ENCODE data around the gene PEX11G.

Gene PEX11G

DNA sequence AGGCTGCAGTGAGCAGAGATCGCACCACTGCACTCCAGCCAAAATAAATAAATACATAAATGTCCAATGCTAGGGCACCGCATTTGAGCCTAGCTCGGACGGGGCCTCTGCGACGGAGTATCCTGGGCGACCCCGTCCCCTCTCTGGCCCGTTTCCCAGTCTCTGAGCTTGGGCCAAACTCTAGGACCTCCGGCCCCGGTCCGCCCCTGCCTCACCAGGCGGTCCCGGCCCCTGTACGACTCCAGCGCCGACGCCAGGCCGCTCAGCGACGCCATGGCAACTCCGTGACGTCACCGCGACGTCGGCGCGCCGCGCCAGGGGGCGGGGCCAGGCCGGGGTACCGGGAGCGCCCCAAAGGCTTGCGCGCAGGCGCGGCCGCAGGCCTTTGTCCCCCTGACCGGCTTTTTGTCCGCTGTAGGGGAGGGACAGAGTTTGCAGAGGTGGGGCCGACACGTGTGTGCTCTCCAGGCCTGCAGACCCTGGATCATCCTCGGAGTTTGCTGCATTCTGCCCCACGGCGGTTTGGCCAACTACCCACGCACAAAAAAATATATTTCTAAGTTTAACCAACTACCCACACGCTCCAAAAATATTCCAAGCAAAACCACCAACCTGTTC is at the start of gene PEX11G:
Gene PEX11G, minus strand, starts transcription at position 300 of the 618 bp plus-strand sequence. Its CDS starts 25 bp downstream, at position 275.
- peak within 1 kb of the TSS; percentile 74 for H3K4me3 ChIP-seq (ENCODE audit: low read length)
- peak; percentile 76 for DNase-seq (ENCODE audit: low read depth)
- TF ChIP-seq, protein P1, sequence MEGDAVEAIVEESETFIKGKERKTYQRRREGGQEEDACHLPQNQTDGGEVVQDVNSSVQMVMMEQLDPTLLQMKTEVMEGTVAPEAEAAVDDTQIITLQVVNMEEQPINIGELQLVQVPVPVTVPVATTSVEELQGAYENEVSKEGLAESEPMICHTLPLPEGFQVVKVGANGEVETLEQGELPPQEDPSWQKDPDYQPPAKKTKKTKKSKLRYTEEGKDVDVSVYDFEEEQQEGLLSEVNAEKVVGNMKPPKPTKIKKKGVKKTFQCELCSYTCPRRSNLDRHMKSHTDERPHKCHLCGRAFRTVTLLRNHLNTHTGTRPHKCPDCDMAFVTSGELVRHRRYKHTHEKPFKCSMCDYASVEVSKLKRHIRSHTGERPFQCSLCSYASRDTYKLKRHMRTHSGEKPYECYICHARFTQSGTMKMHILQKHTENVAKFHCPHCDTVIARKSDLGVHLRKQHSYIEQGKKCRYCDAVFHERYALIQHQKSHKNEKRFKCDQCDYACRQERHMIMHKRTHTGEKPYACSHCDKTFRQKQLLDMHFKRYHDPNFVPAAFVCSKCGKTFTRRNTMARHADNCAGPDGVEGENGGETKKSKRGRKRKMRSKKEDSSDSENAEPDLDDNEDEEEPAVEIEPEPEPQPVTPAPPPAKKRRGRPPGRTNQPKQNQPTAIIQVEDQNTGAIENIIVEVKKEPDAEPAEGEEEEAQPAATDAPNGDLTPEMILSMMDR (IDR thresholded peaks at IDR 0.05; ENCODE audit: insufficient read depth, low read depth, low read length, missing control alignments): no peak

DNA sequence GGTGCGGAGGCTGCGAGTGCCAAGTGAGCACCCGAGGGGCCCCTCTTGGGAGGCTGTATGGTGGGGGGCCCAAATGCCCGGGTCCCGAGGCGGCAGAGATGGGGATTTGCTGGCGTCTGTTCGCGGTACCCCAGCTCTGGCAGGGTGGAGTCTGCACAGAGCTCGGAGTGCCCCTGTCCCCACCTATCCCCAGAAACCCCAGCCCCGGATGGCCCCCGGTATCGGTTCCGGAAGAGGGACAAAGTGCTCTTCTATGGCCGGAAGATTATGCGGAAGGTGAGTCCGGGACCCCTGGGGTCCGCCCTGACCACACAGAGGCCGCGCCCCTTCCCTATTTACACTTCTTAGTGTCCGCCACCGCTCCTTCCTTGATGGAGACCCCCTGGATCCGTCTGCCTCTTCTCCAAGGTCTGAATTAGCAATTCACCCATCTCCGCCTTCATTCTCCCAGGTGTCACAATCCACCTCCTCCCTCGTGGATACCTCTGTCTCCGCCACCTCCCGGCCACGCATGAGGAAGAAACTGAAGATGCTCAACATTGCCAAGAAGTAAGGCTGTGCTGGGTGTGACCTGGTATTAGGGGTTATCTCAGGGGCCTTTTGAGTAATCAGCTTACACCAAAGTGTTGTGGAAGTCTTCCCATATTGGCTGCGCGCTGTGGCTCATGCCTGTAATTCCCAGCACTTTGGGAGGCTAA is 47.3 kb upstream of the PEX11G start:
- TF ChIP-seq, protein P1 (IDR thresholded peaks at IDR 0.05; ENCODE audit: insufficient read depth, low read depth, low read length, missing control alignments): peak; percentile 18

DNA sequence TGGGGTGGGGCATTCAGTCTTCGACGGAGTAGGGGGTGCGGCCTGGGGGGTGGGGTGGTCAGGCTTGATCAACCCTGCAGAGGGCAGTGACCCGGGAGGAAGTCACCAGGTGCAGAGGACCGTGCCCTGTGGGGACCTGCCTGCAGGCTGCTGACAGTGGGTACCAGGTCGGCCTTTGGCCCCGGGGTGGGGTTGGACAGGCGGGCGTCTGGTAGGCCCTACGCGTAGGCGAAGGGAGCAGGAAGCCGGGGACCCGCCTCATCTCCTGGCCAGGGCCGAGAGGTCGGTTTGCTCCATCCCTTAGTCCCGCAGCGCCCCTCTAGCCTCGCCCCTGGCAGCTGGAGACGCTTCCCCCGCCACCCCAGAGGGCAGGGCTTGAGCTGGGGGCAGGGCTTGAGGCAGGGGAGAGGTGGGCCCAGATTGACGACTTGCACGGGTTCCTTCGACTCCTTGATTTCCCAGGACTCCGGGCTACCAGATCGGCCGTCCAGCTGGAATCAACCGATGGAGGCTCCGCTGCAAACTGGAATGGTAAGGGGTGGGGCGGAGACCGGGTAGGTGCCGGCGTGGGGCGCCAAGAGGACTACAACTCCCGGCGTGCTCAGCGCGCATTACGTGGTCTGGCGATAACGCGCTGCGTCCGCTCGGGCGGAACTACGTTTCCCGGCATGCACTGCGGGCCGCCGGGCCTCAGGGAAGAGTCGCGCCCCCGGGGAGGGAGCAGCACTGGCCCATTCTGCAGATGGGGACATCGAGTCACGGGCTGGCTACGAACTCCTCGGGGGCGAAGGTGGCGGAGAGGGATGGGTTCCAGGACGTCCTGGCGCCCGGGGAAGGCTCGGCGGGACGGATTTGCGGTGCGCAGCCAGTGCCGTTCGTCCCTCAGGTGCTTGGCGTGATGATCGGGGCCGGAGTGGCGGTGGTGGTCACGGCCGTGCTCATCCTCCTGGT is 46.5 kb upstream of the PEX11G start, which contains the start of gene PNPLA6:
Gene PNPLA6, plus strand, starts transcription at position 671 of the 951 bp plus-strand sequence. Its CDS starts 72 bp downstream, at position 743.
- DNase-seq (ENCODE audit: low read depth): peak; percentile 96
- H3K4me3 ChIP-seq (ENCODE audit: low read length): peak within 1 kb of the TSS; percentile 93
- TF ChIP-seq, protein P1 (IDR thresholded peaks at IDR 0.05; ENCODE audit: insufficient read depth, low read depth, low read length, missing control alignments): no peak

More for the DNA sequence above, 47.3 kb upstream of the PEX11G start:
- DNase-seq (ENCODE audit: low read depth): peak; percentile 28
- peak overlapping the region; percentile 93 for H3K4me3 ChIP-seq (ENCODE audit: low read length)

DNA sequence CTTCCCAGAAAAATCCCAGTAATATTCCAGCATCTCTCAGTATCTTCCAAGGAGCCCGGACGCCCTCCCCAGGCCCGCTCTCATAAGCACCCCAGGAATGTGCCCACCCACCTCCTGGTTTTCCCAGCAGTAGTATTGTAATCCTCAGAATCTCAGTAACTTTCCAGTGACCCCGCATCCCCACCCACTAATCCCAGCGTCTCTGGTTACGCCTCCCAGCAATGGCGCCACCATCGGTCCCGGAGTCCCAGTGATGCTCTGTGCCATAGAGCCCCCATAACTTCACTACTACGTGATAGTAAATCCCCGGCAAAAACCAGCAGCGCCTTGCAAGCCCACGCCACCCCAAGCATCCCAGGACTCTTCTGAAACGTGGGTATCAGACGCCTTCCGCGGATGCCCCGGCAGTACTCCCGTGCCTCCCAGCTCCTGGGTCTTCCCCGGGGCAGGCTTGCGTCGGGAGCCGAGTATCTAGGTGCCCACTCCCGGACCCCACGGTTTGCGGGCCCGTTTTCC is 45.8 kb upstream of the PEX11G start:
- peak; percentile 59 for DNase-seq (ENCODE audit: low read depth)
- H3K4me3 ChIP-seq (ENCODE audit: low read length): peak overlapping the region; percentile 93
- TF ChIP-seq, protein P1 (IDR thresholded peaks at IDR 0.05; ENCODE audit: insufficient read depth, low read depth, low read length, missing control alignments): no peak

DNA sequence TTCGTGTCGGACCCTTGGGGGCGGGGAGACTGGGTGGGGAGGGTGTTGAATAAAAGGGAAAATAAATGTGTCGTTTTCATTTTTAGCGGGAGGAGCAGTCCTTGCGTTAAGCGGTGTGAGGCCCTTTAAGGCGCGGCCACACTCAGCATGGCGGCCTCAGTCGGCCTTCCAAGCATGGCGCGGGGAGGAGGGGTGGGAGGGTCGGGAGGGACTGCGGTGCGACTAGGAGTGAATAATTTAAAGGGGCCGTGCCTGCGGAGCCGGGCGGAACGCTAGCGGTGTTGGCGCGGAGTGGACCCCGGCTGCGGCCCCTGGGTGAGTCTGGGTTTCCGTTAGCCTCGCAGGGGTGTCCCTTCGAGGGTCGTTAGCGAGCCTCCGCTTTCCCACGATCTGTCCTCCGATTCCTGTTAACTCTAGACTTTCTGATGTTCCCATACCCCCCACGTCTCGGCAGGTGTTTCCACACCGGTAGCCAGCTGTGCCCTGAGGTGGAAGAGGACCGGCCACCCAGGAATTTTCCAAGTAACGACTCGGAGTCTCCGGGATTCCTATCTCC is 45.2 kb upstream of the PEX11G start:
- H3K4me3 ChIP-seq (ENCODE audit: low read length): peak overlapping the region; percentile 93
- TF ChIP-seq, protein P1 (IDR thresholded peaks at IDR 0.05; ENCODE audit: insufficient read depth, low read depth, low read length, missing control alignments): no peak
- peak; percentile 91 for DNase-seq (ENCODE audit: low read depth)

DNA sequence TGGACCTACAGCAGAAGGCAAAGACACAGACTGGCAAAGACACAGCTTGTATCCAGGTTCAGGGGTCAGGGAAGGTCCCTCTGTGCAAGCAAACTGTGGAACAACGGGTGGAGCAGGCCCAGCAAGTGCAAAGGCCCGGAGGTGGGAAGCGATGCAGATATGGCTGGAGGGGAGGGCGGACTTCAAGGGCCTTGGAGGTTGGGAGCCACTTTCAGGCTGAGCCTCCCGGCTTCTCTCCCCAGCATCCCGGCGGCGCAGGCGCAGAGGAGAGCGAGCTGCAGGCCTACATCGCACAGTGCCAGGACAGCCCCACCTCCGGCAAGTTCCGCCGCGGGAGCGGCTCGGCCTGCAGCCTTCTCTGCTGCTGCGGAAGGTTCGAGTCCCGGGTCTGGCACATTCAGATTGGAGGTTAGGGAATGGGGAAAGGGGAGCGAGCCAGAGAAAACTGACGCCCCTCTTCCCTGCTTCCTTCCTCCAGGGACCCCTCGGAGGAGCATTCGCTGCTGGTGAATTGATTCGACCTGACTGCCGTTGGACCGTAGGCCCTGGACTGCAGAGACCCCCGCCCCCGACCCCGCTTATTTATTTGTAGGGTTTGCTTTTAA is 44.5 kb upstream of the PEX11G start:
- TF ChIP-seq, protein P1 (IDR thresholded peaks at IDR 0.05; ENCODE audit: insufficient read depth, low read depth, low read length, missing control alignments): no peak
- peak; percentile 63 for DNase-seq (ENCODE audit: low read depth)
- peak overlapping the region; percentile 93 for H3K4me3 ChIP-seq (ENCODE audit: low read length)
